SK-N-MC (cell line): ENCODE measurements around the gene ACSL3.

Experiments used
- DNase-seq: peaks from one replicate; pipeline ENCODE4 v3.0.0-alpha.2; 2011; ENCODE audit warnings: low read depth, low spot score
- H3K27ac ChIP-seq: fragments of 200-600 bp; sonication (generic); 2 replicates; pipeline ENCODE4 v1.5.1; 2016; ENCODE audit warnings: mixed run types
- H3K36me3 ChIP-seq: fragments of 200-600 bp; sonication (generic); 2 replicates; pipeline ENCODE4 v1.6.1; 2017; ENCODE audit warnings: antibody characterized with exemption, low read length, mixed read lengths; ENCODE audit not compliant: insufficient read depth
- H3K4me3 ChIP-seq: fragments of 200-600 bp; sonication (generic); 2 replicates; pipeline ENCODE4 v1.5.1; 2016
- H3K9ac ChIP-seq: fragments of 200-600 bp; sonication (generic); 2 replicates; pipeline ENCODE4 v1.8.0; 2017; ENCODE audit warnings: mixed run types, mixed read lengths; ENCODE audit not compliant: insufficient read length
- H3K9me3 ChIP-seq: fragments of 200-600 bp; sonication (generic); 2 replicates; pipeline ENCODE4 v1.6.1; 2017; ENCODE audit warnings: low read depth, mild to moderate bottlenecking, antibody characterized with exemption, low read length, moderate library complexity, mixed read lengths
- EZH2 ChIP-seq: fragments of 200-600 bp; sonication (generic); IDR thresholded peaks from one replicate; pipeline ENCODE4 v1.6.1; 2017; ENCODE audit warnings: antibody characterized with exemption
- FOXP2 ChIP-seq: optimal IDR thresholded peaks from 2 replicates; pipeline ENCODE3; 2011; ENCODE audit warnings: mild to moderate bottlenecking, moderate library complexity; ENCODE audit not compliant: insufficient read depth; ENCODE audit errors: extremely low read length, control extremely low read depth
- POLR2AphosphoS5 ChIP-seq: IDR thresholded peaks from 2 replicates; pipeline ENCODE4 v1.6.1; 2012; ENCODE audit warnings: mild to moderate bottlenecking, low read depth, low read length, borderline replicate concordance

The ACSL3 gene

GRCh38 chr2:222884114-222884771 is 23.4 kb downstream of the ACSL3 start:
- Histone ChIP-seq H3K36me3 (peaks cover 10% of the 10 kb centered on the region), H3K27ac (no peak overlapping the region), H3K4me3 (no peak overlapping the region), H3K9ac (no peak overlapping the region), H3K9me3 (no peaks in the 10 kb centered on the region)
- no peak for DNase-seq
- no peak for TF ChIP-seq EZH2
- no peak for TF ChIP-seq POLR2AphosphoS5
- TF ChIP-seq FOXP2, result no peak

DNA sequence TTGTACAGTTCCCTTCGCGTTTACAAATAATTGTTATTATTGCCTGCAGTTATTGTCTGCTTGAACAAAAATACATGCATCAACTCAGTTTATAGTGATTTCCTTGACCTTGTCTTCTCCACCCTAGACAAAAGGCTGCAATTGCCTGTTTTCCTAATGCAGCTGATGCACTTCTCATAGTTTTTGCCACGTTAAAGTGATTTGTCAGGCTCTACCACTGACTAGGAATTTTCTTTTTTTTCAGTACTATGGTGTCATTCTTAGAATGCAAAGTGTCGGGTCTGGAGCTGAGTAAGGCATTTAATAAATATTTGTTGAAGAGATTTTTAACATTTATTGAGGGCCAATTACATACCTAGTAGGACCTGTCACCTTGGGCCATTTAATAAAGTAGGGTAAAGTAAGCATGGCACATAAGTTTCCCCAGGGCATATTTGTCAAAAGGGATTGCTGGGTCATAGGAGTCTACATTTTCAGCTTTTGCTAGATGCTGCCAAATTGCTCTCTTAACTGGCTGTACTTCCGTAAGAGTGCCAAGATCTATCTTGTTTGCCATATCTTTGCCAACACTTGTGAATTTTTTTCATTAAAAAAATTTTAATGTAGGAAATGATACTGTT is 24.1 kb downstream of the ACSL3 start:
- Histone ChIP-seq H3K4me3 (no peak overlapping the region), H3K9me3 (no peaks in the 10 kb centered on the region), H3K27ac (no peak overlapping the region), H3K9ac (no peak overlapping the region), H3K36me3 (peaks cover 10% of the 10 kb centered on the region)
- DNase-seq, result no peak
- TF ChIP-seq POLR2AphosphoS5, result no peak
- no peak for TF ChIP-seq EZH2
- TF ChIP-seq FOXP2, result no peak

GRCh38 chr2:222887124-222887523 is 26.3 kb downstream of the ACSL3 start:
- no peak overlapping the region for H3K4me3 ChIP-seq
- peaks cover 6% of the 10 kb centered on the region for H3K36me3 ChIP-seq
- H3K27ac ChIP-seq, result no peak overlapping the region
- H3K9me3 ChIP-seq, result no peaks in the 10 kb centered on the region
- DNase-seq, result no peak
- no peak overlapping the region for H3K9ac ChIP-seq
- TF ChIP-seq POLR2AphosphoS5, result no peak
- no peak for TF ChIP-seq EZH2
- TF ChIP-seq FOXP2, result no peak

DNA sequence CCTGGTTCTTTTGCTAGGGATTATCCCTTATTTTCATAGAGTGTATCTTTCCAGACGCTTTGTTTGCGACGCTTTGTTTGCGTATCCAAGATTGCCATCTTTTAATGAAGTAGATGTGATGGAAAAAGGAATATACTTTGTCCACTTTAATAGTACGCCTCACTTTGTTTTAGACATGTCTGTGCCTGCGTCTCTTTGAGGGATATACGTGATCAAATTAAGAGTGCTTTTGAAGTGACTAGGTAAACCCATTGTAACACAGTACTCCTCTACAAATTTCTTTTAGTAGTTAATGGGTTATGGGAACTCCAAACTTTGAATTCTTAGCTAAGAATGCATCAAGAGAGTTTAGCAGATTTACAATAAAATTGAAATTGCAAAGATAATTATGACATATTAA is 27.9 kb downstream of the ACSL3 start:
- no peak for DNase-seq
- H3K27ac ChIP-seq, result no peak overlapping the region
- H3K9ac ChIP-seq, result no peak overlapping the region
- H3K36me3 ChIP-seq, result peaks cover 6% of the 10 kb centered on the region; the same call in 1 of the 2 replicates
- no peaks in the 10 kb centered on the region for H3K9me3 ChIP-seq
- TF ChIP-seq POLR2AphosphoS5, result no peak
- no peak for TF ChIP-seq EZH2
- TF ChIP-seq FOXP2, result no peak
- no peak overlapping the region for H3K4me3 ChIP-seq

DNA sequence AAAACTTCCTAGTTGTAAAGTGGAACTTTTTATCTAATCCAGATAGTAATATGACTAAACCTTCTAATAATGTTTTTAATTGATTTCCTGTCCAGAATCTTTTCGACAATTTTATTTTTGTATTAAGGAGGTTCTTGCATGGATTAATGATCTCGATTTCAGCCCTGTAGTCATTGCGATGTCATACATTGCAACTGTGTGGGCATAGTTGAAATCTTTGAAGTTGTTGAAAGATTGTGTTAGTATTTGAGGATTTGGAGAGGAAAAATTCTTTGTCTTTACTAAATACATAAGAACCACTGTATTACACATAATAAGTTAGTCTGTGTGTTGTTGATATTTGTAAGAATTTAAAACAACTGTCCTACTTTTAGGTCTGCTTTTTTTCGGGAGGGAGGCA is 31.1 kb downstream of the ACSL3 start:
- no peaks in the 10 kb centered on the region for H3K9me3 ChIP-seq
- peaks cover 6% of the 10 kb centered on the region; the same call in 1 of the 2 replicates for H3K36me3 ChIP-seq
- TF ChIP-seq EZH2 (no peak), POLR2AphosphoS5 (no peak), FOXP2 (no peak)
- H3K9ac ChIP-seq, result no peak overlapping the region
- no peak overlapping the region for H3K27ac ChIP-seq
- no peak for DNase-seq
- H3K4me3 ChIP-seq, result no peak overlapping the region

GRCh38 chr2:222892321-222892720 is 31.5 kb downstream of the ACSL3 start:
- no peak overlapping the region for H3K9ac ChIP-seq
- peaks cover 6% of the 10 kb centered on the region; the same call in 1 of the 2 replicates for H3K36me3 ChIP-seq
- no peak overlapping the region for H3K27ac ChIP-seq
- no peaks in the 10 kb centered on the region for H3K9me3 ChIP-seq
- DNase-seq, result no peak
- no peak for TF ChIP-seq EZH2
- H3K4me3 ChIP-seq, result no peak overlapping the region

GRCh38 chr2:222892761-222893160 is 31.9 kb downstream of the ACSL3 start:
- no peak overlapping the region for H3K27ac ChIP-seq
- H3K4me3 ChIP-seq, result no peak overlapping the region
- H3K36me3 ChIP-seq, result peaks cover 6% of the 10 kb centered on the region; the same call in 1 of the 2 replicates
- no peak for DNase-seq
- TF ChIP-seq FOXP2 (no peak), POLR2AphosphoS5 (no peak), EZH2 (no peak)
- H3K9ac ChIP-seq, result no peak overlapping the region
- no peaks in the 10 kb centered on the region for H3K9me3 ChIP-seq

DNA sequence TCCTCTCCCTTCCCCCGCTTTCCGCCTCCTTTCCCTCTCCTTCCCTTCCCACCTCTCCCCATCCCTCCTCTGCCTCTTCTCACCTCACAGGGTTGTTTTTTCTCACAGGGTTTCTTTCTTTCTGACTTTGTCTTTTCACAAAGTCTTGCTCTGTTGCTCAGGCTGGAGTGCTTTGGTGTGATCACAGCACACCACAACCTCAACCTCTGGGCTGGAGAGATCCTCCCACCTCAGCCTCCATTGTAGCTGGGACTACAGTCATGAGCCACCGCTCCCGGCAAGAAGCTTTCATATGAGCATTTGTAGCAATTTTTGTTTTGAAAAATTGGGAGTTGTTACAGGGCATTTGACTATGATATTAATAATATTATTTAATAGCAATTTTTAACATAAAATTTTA is 32.9 kb downstream of the ACSL3 start:
- TF ChIP-seq FOXP2 (no peak), POLR2AphosphoS5 (no peak), EZH2 (no peak)
- H3K4me3 ChIP-seq, result no peak overlapping the region
- no peak for DNase-seq
- H3K27ac ChIP-seq, result no peak overlapping the region
- no peak overlapping the region for H3K9ac ChIP-seq
- no peaks in the 10 kb centered on the region for H3K9me3 ChIP-seq
- H3K36me3 ChIP-seq, result peaks cover 3% of the 10 kb centered on the region; the same call in 1 of the 2 replicates

DNA sequence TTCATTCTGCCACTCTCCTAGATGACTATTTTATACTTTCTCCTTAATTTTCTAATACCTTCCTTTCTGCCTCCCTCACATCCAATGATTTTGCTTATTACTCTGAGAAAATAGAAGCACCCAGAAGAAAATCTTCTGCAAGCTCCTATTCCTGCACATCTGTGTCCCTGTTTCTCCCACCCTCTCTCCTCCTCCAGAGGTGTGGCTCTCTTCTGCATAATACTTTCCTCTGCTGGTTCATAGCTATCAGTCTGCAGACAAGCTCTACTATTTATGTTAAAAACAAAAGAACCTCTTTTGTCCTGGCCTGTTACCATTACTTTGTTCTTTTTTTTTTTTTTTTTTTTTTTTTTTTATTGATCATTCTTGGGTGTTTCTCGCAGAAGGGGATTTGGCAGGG is 34.3 kb downstream of the ACSL3 start:
- Histone ChIP-seq H3K9ac (no peak overlapping the region), H3K9me3 (no peaks in the 10 kb centered on the region), H3K27ac (no peak overlapping the region), H3K36me3 (no peaks in the 10 kb centered on the region), H3K4me3 (no peak overlapping the region)
- TF ChIP-seq FOXP2 (no peak), EZH2 (no peak), POLR2AphosphoS5 (no peak)
- DNase-seq, result no peak
